ENCODE data around the gene IRGM. TPM values are rescaled to one million over a fixed set of nuclear protein-coding genes. Genes with fewer than 3 reads are reported as not detected.

IRGM gene
- total RNA-seq, 1 experiment from 2014 or later = 0.13 TPM

- Histone ChIP-seq H3K4me1 (ENCODE audit: insufficient read depth, low read length) (no peaks in the 10 kb centered on the region), H3K27ac (ENCODE audit: insufficient read length, low read depth, low read length) (no peak overlapping the region), H3K79me1 (ENCODE audit: insufficient read depth, low read depth, low read length, poor library complexity, severe bottlenecking) (no peaks in the 10 kb centered on the region), H3K4ac (ENCODE audit: low read depth, low read length) (no peak overlapping the region), H2BK12ac (ENCODE audit: insufficient read length, low read depth, low read length) (no peak overlapping the region), H3T11ph (ENCODE audit: low read length) (no peak overlapping the region), H4K5ac (ENCODE audit: insufficient read length, low read depth, low read length) (no peak overlapping the region), H4K8ac (replicated peaks; ENCODE audit: insufficient read length, low read depth, low read length) (no peak overlapping the region), H3K9me3 (ENCODE audit: control insufficient read depth, low read depth, low read length) (no peaks in the 10 kb centered on the region), H2AFZ (ENCODE audit: low read length) (no peak overlapping the region), H3K18ac (ENCODE audit: insufficient read length, low read depth, low read length) (no peak overlapping the region), H3K23me2 (ENCODE audit: insufficient read length, low read depth, low read length, poor library complexity, severe bottlenecking) (peaks cover 4% of the 10 kb centered on the region), H2BK120ac (ENCODE audit: low read depth, low read length, poor library complexity, severe bottlenecking) (no peak overlapping the region), H3K56ac (ENCODE audit: insufficient read length, low read depth, low read length) (no peak overlapping the region), H3K14ac (ENCODE audit: insufficient read depth, low read length) (no peak overlapping the region), H4K20me1 (ENCODE audit: control insufficient read depth, insufficient read depth, insufficient read length) (no peaks in the 10 kb centered on the region), H3K4me2 (ENCODE audit: insufficient read depth, insufficient read length, low read length) (no peak overlapping the region), H3K9ac (ENCODE audit: extremely low read depth, insufficient read length, low read length) (no peak overlapping the region), H4K91ac (ENCODE audit: insufficient read length, low read depth, low read length) (no peak overlapping the region), H3K23ac (ENCODE audit: insufficient read length, low read depth, low read length) (no peak overlapping the region), H2BK5ac (ENCODE audit: insufficient read length, low read length) (no peak overlapping the region), H2BK15ac (ENCODE audit: low read depth, low read length) (no peak overlapping the region), H2BK20ac (ENCODE audit: low read depth, low read length, poor library complexity, severe bottlenecking) (no peak overlapping the region), H3K27me3 (ENCODE audit: insufficient read depth, low read length) (no peaks in the 10 kb centered on the region), H2AK5ac (ENCODE audit: insufficient read length, low read length) (no peak overlapping the region), H3K79me2 (ENCODE audit: insufficient read depth, low read length) (no peaks in the 10 kb centered on the region)
- H3K9me3 Mint-ChIP-seq = peaks cover 3 to 4% of the 10 kb centered on the region in 2 experiments; a peak in 2 of 5 replicates
- H3K27me3 Mint-ChIP-seq (ENCODE audit: low read depth) = peaks cover 7% of the 10 kb centered on the region
- no peak for DNase-seq
- no peak overlapping the region for H3K27ac Mint-ChIP-seq
- H3K36me3 Mint-ChIP-seq (ENCODE audit: insufficient read depth in 1 of 3, low read depth in 3 of 3) = peaks cover 0 to 5% (median 2%) of the 10 kb centered on the region in 3 experiments; a peak in 3 of 7 replicates
- WGBS (ENCODE audit: extremely low coverage, insufficient read length, low lambda C conversion rate) = no CpG with 5 or more reads among the region's 6 CpGs
- no peak overlapping the region for H3K4me3 Mint-ChIP-seq
- TF ChIP-seq, protein P1, sequence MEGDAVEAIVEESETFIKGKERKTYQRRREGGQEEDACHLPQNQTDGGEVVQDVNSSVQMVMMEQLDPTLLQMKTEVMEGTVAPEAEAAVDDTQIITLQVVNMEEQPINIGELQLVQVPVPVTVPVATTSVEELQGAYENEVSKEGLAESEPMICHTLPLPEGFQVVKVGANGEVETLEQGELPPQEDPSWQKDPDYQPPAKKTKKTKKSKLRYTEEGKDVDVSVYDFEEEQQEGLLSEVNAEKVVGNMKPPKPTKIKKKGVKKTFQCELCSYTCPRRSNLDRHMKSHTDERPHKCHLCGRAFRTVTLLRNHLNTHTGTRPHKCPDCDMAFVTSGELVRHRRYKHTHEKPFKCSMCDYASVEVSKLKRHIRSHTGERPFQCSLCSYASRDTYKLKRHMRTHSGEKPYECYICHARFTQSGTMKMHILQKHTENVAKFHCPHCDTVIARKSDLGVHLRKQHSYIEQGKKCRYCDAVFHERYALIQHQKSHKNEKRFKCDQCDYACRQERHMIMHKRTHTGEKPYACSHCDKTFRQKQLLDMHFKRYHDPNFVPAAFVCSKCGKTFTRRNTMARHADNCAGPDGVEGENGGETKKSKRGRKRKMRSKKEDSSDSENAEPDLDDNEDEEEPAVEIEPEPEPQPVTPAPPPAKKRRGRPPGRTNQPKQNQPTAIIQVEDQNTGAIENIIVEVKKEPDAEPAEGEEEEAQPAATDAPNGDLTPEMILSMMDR (conservative IDR thresholded peaks at IDR 0.05) = no peak
- H3K4me1 Mint-ChIP-seq = peaks cover 8 to 12% of the 10 kb centered on the region in 2 experiments
These were observed 41.9 kb upstream of the IRGM start for GRCh38 chr5:150804388-150804787.
